Brain pericyte (primary cell): ENCODE data around the gene DDX54.
"Not testable (repeated sequence)": the region's sequence is repeated elsewhere in the genome, so short reads cannot be mapped to it uniquely, and the experiment has no call there.

Experiments
- DNase-seq: peaks from one replicate; pipeline ENCODE4 v3.0.0-alpha.2; 2012; ENCODE audit warnings: low read depth, low spot score

Gene DDX54

GRCh38 chr12:113144806-113145205 is 40.5 kb downstream of the DDX54 start:
- no peak for DNase-seq

GRCh38 chr12:113143959-113144358 is 41.3 kb downstream of the DDX54 start:
- no peak for DNase-seq

- DNase-seq: no peak
Observed at GRCh38 chr12:113142886-113143332, 42.4 kb downstream of the DDX54 start.

GRCh38 chr12:113142173-113142885 is 42.9 kb downstream of the DDX54 start:
- no peak for DNase-seq

GRCh38 chr12:113141716-113142115 is 43.6 kb downstream of the DDX54 start:
- not testable (repeated sequence) for DNase-seq

- no peak for DNase-seq
Observed at GRCh38 chr12:113140706-113141105, 44.6 kb downstream of the DDX54 start.

GRCh38 chr12:113138826-113139225 is 46.5 kb downstream of the DDX54 start:
- no peak for DNase-seq

GRCh38 chr12:113137861-113138783 is 47.2 kb downstream of the DDX54 start:
- DNase-seq: no peak

- DNase-seq: no peak
Observed at GRCh38 chr12:113136990-113137511, 48.2 kb downstream of the DDX54 start.

- no peak for DNase-seq
Observed at GRCh38 chr12:113136128-113136989, 48.9 kb downstream of the DDX54 start.

- no peak for DNase-seq
Observed at GRCh38 chr12:113135178-113136127, 49.8 kb downstream of the DDX54 start, which contains the start of gene RASAL1. TSS of gene RASAL1 (minus strand) at chr12:113135761. CDS start at chr12:113135462, 299 bp downstream.

- DNase-seq: no peak
Observed at GRCh38 chr12:113134521-113134951, 50.7 kb downstream of the DDX54 start.

- no peak for DNase-seq
Observed at GRCh38 chr12:113134071-113134470, 51.2 kb downstream of the DDX54 start.

GRCh38 chr12:113133666-113134065 is 51.6 kb downstream of the DDX54 start:
- DNase-seq: no peak

GRCh38 chr12:113133036-113133435 is 52.2 kb downstream of the DDX54 start:
- no peak for DNase-seq

GRCh38 chr12:113131556-113131955 is 53.7 kb downstream of the DDX54 start:
- no peak for DNase-seq

- DNase-seq: no peak
Observed at GRCh38 chr12:113130457-113131135, 54.7 kb downstream of the DDX54 start.

GRCh38 chr12:113129664-113130456 is 55.4 kb downstream of the DDX54 start:
- DNase-seq: no peak
